SH-SY5Y (cell line): ENCODE data around the gene CTCFL.

Experiments used
- GATA2 ChIP-seq: IDR thresholded peaks from 2 replicates; pipeline ENCODE4 v1.6.1; 2011; ENCODE audit warnings: mild to moderate bottlenecking, low read depth, low read length
- GATA3 ChIP-seq: IDR thresholded peaks from 2 replicates; pipeline ENCODE4 v1.6.1; 2011; ENCODE audit warnings: low read depth, mild to moderate bottlenecking, low read length, moderate library complexity

Gene CTCFL

GRCh38 chr20:57468523-57469417 is 56.2 kb downstream of the CTCFL start:
- TF ChIP-seq GATA2 (no peak), GATA3 (no peak)

GRCh38 chr20:57467742-57468141 is 57.2 kb downstream of the CTCFL start:
- no peak for TF ChIP-seq GATA2
- TF ChIP-seq GATA3: no peak

GRCh38 chr20:57465943-57466342 is 59.0 kb downstream of the CTCFL start:
- TF ChIP-seq GATA2 (no peak), GATA3 (no peak)

- TF ChIP-seq GATA3 (no peak), GATA2 (no peak)
Measured at GRCh38 chr20:57465486-57465885, 59.5 kb downstream of the CTCFL start.

GRCh38 chr20:57464642-57465211 is 60.2 kb downstream of the CTCFL start:
- TF ChIP-seq GATA2 (no peak), GATA3 (no peak)

- TF ChIP-seq GATA3: no peak
- no peak for TF ChIP-seq GATA2
Measured at GRCh38 chr20:57462781-57463180, 62.2 kb downstream of the CTCFL start.

- TF ChIP-seq GATA3 (no peak), GATA2 (no peak)
Measured at GRCh38 chr20:57461726-57462125, 63.2 kb downstream of the CTCFL start.

DNA sequence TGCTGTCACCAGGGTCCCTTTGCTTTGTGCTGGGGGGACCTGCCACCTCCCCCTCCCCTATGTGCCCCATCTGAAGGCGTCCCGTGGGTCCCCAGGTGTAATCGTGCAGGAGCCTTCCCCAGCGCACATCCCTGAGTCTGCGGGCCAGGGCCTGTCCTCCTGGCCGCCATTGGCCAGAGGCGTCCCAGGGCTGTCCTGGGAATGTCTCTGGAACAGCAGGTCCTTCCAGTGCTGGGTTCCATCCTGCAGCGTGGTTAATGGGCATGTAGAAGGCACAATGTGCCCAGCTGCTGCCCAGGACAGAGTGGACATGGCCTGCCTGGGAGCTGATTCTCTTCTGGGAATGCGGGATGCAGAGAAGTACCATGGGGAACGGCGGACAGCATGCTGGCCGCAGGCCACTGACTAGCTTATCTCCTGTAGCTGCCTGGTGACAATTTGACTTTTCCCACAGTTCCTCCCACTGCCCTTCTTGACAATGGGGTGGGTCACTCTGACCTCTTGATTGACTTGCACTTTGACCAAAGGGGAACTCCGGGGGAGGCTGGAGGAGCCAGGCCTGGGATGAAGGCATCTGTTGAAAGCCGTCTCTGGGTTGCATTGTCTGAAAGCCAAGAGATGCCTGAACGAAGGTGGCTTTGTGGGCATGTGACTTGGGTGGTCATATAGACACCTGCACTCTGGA is 64.0 kb downstream of the CTCFL start:
- TF ChIP-seq GATA2 (no peak), GATA3 (no peak)

DNA sequence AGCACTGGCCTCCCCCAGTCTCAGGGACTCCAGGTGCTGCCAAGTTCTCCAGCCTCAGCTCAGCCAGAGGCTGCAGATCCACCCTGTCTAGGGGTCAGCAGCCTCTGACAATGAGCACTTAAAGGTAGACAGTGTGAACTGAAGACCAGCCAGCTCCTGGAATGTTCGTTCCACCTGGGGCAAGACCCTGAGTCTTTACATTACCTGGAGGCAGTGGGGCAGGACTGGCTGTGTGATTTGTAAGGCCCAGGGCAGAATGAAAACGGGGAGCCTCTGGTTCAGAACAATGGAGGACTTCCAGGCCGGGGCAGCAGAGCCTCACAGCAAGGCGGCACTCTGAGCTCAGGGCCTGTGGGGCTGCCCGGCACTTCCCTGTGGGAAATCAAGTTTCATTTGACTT is 65.0 kb downstream of the CTCFL start:
- TF ChIP-seq GATA2: no peak
- TF ChIP-seq GATA3: no peak

DNA sequence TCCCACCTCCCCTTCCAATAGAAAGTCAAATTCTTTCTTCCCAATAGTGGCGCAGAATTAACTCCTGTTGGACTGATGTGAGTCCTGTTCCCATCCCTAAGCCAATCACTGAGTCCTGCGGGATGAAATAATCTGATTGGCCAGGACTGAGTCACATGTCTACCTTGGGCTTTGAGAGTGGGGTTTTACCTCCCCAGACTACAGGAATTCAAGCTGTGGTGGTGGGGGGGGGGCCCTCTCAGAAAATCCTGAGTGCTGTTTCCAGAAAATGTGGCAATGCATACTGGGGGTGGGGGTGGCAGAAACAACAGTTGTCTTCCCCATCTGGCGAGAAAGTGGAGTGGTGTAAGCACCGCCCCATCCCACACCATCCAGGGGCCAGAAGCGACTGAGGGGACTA is 65.7 kb downstream of the CTCFL start:
- no peak for TF ChIP-seq GATA3
- no peak for TF ChIP-seq GATA2

DNA sequence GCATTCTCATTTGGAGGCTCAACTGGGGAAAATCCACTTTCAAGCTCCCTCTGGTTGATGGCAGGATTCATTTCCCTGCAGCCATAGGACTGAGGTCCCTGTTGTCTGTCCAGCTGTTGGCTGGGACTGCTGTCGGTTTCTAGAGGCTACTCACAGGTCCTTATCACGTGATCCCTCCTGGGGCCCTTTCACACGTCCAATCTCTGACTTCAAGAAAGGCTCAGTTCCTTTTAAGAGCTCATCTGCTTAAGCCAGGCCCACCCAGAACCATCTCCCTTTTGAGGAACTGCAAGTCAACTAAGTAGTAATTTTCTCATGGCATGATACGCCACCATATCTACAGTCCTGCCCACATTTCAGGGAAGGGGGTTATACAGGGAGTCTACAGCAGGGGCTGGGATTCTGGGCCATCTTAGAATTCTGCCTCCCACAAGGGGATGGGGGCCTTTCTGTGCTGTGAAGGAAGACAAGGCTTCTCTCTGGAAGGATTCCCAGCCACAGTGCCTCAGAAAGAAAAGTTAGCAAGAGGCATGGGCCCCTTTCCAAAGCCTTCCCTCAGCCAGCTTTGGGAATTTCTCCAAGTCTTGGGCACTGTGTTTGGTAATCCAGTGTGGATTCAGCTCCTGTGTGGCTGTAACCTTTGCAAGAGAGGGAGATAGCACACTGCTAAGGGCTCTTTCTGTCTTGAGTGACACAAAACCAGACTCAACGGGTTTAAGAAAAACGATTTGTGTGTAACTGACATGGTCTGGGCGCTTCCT is 66.4 kb downstream of the CTCFL start:
- TF ChIP-seq GATA3 (no peak), GATA2 (no peak)

DNA sequence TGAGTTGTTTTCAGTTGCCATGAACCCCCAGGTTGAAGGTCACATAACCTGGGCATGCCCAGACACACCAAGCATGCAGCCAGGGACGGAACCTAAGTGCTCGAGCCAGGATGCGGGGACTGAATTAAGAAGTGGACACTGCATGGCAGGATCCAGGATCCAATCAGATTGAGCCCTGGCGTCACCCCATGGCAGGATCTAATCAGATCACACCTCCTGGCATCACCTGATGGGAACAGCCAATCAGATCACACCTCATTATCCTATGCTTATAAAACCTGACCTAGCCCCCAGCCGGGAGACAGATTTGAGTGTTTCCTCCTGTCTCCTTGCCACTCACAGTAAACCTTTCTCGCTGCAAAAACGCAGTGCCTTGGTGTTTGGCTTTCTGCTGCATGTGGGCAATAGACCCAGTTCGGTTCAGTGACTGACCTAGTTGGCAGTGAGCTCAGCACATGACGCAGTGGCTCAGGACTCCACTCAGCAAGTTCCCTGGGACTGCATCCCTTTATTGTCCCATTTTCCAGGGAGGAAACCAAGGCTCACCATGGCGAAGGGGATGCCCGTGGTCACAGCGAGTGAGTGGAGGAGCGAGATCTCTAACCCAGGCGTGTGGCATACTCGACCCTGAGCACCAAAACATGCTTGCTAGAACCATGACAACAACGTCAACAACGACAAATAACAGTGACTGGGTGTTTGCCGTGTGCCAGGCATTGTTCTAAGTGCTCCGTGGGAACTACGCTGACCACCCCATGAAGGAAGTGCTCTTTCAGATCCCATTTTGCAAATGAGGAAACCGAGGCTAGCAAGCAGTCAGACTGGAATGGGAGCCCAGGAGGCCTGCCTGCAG is 67.5 kb downstream of the CTCFL start:
- TF ChIP-seq GATA2: no peak
- TF ChIP-seq GATA3: no peak

DNA sequence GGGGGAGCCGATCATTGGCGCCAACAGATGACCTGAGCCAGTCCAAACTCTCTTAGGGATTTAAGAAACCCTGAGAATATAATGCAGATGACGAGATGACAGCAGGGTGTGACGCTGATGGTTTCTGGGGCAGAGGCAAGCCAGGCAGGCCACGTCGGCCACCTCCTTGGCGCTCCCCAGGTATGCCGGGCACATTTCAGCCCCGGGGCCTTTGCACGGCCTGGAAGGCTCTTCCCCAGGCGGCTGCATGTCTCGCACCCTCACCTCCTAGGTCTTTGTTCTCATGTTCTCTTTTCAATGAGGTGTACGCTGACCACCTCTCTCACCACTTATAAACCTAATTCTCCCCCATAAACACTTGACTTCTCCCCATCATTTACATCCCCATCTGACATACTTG is 68.8 kb downstream of the CTCFL start:
- TF ChIP-seq GATA3: no peak
- no peak for TF ChIP-seq GATA2
